Forelimb muscle (tissue), 1 donor: Measurements from ENCODE around the gene NAV2. TPM values are rescaled to one million over a fixed set of nuclear protein-coding genes. Genes with fewer than 3 reads are reported as not detected.

Experiments
- DNase-seq: peaks from one replicate; pipeline ENCODE4 v3.0.0-alpha.2; 2013; ENCODE audit warnings: low read depth
- polyA plus RNA-seq: library from polyadenylated mRNA; unstranded; fragments of 120-200 nt; gene quantifications from one replicate; pipeline ENCODE4 v1.2.1, GENCODE V29; 2013; ENCODE audit not compliant: insufficient read length

Gene NAV2
- polyA plus RNA-seq, 1 donor = 61.1 TPM

DNA sequence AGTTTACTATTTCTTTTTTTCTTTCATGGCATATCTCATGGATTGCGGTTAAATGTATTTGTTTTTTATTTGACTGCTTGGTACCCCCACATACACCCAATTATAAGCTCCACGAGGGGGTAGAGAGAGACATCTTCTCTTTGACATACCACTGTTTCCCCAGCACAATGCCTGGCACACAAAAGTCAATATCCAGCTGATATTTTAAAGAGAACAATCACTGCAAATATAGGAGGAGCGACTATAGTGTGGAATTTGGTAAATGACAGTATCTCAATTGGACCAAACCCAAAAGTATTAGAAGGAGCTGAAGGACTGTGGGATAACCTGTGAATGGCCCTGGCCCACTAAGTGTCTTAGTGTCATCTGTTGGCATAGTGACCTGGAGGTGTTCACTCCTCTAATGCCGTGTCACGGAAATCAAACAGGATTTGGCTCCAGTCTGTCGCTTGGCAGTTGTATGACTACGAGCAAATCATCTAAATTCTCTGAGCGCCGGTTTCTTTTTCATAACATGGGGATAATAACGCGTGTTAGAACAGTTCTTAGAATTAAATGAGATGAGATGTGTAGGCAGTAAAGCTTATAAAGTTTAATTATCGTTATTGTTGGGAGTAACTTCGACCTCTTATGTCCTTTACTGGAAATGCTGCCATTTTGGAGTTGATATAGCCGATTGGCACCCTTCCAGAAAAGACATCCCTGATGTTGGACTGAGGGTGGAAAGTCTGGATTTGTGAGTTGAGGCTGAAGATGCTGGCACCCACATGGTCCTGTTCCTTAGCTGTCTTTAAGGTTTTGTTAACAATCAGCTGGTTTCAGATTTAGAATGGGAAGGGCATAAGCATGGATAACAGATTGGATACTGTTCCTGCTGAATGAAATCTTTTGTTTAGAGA, 303.1 kb downstream of the NAV2 start:
- no peak for DNase-seq

- DNase-seq = no peak
Observed at GRCh38 chr11:20016526-20016925, 303.9 kb downstream of the NAV2 start.

- no peak for DNase-seq
Observed at GRCh38 chr11:20017320-20017719, 304.7 kb downstream of the NAV2 start.

DNA sequence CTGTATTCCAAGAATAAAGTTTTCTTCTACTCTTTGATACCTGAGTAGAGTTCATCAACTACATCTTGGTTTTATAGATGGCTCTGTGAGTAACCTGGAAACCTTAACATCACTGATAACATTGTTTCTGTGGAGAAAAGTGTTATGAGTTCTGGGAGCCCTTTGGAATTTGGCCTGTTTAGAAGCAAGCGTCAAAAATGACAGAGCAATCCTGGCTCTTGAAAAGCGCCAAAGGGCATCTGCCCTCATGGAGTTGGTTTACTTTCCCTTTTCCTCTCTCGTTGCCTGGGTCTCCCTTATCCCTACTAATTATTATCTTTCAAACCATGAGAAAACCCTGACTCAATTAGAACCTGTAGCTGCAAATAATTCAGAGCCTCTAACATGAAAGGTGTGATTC, 307.6 kb downstream of the NAV2 start:
- no peak for DNase-seq

DNA sequence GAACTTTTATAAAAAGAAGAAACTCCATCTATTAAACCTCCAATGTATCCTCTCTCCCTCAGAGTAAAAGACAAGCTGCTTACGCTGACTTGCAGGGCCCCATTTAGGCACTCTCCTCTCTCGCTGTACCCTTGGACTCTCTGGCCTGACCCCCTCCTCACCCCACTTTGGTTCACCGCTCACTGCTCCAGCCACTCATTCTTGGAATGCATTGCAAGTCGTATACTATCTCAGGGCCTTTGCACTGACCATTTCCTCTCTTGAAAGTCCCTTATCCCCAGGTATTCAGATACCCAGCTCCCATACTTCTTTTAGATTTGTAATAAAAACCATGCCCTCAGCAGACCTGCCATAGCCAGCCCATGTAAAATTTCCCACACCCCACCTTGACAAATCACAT, 308.1 kb downstream of the NAV2 start:
- no peak for DNase-seq

- no peak for DNase-seq
Observed at GRCh38 chr11:20021212-20021611, 308.6 kb downstream of the NAV2 start.

DNA sequence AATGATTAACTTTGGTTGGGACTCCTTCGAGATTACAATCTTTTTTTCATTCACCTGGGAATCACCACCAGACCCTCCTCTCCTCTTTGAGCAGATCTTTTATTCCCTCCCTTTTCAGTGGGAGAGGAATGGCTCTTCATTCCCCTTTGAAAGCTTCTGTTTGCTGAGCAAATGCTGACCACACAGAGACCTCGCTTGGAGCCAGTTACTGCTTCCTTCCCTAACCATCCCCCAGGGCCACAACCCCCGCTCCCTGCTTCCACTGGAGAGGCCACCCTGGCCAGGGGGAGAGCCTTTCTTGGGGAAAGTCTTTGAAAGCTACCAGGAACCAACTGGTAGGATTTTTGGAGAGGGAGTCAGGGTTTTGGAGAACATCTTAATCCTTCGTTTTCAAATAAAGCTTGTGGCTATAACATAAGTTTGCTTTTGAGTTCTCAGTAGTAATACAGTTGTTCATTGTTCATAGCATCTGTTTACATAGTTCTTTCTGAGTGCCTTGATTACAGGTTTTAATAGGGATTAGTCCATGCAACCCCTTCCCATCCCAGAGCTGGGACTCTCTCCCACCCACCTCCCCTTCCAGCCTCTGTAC, 309.2 kb downstream of the NAV2 start:
- no peak for DNase-seq

DNA sequence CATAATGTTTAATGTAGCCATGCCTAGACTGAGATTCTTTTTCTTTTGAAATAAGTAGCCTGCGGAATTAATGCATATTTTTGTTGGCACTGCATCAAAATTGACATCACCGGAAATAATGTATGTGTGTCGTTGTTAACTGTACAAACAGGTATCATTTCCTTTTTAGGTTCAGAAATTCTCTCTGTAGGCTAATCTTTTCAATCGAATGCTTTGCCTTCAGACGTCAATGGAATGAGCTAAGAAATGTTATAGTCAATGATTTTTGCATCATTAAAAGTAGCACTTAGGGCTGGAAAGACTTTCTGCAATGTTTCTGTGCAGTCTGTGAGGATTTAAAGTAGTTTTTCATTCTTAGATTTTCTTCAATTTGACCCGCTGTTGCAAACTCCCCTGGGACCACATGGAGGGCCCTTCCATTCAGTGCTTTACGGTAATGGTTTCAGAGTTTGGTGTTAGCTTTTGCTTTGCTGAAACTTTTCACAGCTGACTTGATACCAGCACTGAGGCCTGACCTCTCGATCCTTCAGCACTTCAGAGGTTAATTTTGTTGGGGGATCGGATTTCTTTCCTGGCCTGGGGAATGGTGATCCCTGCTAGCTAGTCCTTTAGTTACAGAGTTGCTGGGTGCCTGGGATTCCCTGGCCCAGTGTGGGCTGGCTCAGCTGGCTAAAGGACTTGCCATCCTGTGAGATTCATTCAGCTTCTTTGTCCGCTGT, 309.9 kb downstream of the NAV2 start:
- no peak for DNase-seq

- DNase-seq = no peak
Observed at GRCh38 chr11:20023082-20023426, 310.4 kb downstream of the NAV2 start.

DNA sequence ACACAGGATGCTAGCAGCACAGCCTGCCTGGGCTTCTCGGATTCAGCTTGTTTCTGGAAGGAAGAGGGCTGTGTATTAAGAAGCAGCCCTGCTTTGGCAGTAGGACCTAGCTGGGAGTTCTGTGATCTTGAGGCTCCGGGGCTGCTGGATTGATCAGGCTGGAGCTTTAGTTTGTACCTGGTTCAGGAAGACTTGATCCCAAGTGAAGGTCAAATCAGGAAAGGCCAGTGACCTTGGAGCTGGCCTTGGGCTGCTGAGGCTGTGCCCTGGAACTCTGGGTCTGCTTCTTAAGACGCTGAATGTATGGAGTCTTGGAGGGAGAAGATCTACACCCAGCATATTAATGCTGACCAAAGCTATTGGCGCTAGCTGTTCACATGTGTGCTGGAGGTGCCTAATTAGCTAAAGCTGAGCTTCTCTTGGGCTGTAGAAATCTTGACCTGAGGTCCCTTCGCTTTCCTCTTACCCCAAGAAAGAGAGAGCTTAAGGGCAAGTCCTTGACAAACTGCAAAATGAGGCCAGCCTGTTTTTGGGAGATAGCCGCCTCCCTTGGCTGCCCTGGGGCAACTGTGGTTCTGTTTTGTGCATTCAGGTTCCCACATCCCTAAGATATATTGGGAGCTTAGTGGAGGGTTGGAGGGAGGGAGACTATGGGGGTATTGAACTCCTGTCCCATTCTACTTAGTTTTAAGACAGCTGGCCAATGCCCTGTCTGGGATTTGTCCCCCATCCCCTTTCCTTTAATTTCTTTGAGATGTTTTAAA, 311.7 kb downstream of the NAV2 start:
- DNase-seq = no peak

- DNase-seq = no peak
Observed at GRCh38 chr11:20025332-20025840, 312.7 kb downstream of the NAV2 start.

DNA sequence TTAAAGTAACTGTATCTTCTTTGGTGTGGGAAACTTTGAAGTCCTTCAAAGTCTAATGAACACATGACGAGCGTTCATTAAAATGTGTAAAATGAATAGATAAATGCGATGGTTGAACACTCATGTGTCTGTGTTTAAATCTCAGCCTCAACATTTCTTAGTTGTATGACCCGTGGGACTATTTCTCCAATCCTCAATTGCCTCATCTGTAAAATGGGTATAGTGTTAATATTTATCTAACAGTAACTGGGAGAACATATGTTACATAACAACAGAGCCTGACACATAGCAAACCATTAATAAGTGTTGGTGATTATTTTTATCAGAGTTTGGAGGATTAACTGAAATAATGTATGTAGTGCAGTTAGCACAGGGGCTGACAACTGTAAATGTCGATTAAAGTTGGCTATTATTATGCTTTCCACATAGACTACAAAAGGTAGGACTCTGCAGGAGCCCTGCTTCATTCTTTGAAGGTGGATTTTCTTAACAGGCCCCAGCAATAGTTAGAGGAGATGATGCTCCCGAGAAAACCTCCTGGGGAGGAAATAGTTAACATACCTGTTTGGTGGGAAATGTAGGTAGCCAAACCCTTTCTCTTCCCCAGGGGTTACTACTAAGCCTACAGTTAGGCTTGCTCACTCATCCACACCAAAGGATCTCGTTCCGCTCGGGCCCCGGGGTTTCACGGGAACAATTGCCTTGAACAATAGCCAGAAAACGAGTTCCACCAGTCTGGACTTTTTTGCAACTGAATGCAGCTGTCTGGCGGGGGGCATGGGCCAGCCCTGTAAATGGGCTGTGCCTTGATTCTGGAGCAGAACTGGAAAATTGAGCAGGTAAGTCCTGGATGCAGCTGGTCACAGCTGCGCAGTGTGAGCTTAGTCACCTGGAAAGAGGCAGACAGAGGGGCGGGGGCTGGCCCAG, 314.3 kb downstream of the NAV2 start:
- no peak for DNase-seq

GRCh38 chr11:20027556-20028013, 314.9 kb downstream of the NAV2 start:
- DNase-seq = no peak

DNA sequence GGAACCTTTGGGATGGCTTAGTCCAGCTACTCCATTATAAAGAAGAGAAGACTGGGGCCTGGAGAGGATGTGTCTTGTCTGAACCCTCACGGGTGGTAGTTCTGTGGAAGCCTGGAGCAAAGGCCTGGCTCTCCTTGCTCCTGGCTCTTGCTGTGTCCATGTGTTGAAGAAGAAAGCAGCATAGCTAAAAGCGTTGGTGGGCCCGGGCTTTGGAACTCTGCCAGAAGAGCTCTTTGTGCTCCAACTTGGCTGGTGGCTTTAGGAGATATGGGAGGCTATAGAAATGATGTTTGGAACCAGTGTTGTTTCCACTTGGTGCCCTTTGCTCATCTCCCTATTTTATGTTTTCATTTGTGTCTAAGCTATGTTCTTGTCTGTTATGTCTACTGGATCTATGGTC, 316.6 kb downstream of the NAV2 start:
- DNase-seq = no peak

GRCh38 chr11:20030472-20030871, 317.8 kb downstream of the NAV2 start:
- DNase-seq = no peak

DNA sequence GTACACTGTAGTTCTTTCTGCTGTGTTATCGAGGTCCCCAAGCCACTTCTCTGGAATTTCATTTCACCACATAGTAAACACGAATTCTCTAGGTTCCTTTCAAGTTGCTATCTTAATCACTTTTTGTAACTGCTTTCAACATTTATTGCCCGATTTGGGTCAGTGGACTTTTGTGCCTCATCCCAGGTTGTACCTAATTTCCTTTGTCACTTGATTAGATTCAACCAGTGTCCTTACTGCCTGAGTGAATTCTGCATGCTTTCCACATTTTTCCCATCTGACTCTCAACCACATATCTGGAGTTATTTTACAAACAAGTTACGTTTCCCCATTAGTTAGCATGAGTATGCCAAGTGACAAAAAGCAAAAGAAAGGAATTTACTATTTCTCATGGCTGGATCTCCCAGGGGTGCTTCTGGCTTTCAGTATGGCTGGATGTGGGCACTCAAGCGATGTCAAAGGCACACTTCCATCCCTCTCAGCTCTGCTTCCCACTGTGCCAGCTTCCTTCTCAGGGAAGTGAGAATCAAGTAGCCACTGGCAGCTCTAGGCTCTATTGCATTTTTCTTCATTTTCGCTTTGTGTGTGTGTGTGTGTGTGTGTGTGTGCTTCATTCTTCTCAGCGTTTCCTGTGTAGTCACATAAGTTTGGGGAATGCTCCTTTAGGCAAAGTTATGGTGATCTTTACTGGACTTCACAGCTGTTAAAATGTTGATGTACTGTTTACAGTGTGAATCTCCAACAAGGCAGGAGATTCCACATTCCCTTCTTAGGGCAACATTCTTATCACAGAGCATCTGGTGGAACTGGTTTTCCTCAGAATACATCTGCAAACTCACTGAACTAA, 318.7 kb downstream of the NAV2 start:
- DNase-seq = no peak

GRCh38 chr11:20032127-20032526, 319.5 kb downstream of the NAV2 start:
- no peak for DNase-seq

GRCh38 chr11:20032577-20033260, 320.1 kb downstream of the NAV2 start:
- no peak for DNase-seq

DNA sequence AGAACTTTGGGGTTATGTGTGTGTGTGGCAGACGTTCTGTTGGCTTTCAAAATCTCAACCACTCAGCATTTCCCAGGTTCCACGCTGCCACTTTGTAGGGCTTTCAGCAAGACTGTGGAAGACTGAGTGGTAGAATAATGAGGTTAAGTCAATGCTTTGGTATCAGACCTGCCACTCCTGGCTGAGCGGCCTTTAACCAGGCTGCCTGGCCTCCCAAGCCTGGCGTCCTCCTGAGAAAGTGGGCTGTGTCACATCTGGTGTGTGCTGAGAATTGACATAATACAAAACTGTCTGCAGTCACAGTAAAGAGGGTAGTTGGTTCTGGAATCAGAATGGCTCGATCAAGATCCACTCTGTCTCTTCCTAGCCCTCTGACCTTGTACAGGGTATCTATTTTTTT, 321.2 kb downstream of the NAV2 start:
- no peak for DNase-seq
